Ishikawa (cell line): ENCODE results near the gene CD99L2.

Experiments
- CREB1 ChIP-seq: IDR thresholded peaks from 2 replicates; pipeline ENCODE4 v1.6.1; 2012; ENCODE audit warnings: low read depth
- EP300 ChIP-seq: IDR thresholded peaks from 2 replicates; pipeline ENCODE4 v1.6.1; 2012; ENCODE audit warnings: borderline replicate concordance
- RAD21 ChIP-seq: IDR thresholded peaks from 2 replicates; pipeline ENCODE4 v1.6.1; 2012; ENCODE audit warnings: low read depth
- TEAD4 ChIP-seq: IDR thresholded peaks from 2 replicates; pipeline ENCODE4 v1.6.1; 2012

DNA sequence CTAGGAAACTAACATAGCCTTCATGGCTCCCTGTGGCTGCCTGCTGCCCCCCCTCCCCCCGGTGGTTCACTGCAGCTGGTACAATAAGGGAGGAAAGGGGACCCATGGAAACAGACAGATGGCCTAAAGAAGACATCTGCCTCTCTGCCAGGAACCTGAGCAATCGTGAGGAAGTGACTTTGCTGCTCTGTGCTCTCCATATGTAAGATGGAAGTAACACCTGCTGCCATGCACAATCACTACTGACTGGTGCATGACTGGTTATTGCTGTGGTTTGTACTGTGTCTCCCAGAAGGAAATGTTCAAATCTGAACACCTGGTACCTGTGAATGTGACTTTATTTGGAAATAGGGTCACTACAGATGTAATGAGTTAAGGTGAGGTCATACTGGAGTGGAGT lies 43.6 kb downstream of the CD99L2 start:
- no peak for TF ChIP-seq RAD21
- TF ChIP-seq EP300, result no peak
- TF ChIP-seq TEAD4, result no peak
- TF ChIP-seq CREB1, result no peak
